ENCODE data around the gene UCN3.
"Not testable (repeated sequence)": the region's sequence is repeated elsewhere in the genome, so short reads cannot be mapped to it uniquely, and the experiment has no call there.

UCN3 gene

GRCh38 chr10:5410787-5411186 lies 46.0 kb downstream of the UCN3 start:
- not testable (repeated sequence) for H3K27ac Mint-ChIP-seq; H3K36me3 Mint-ChIP-seq (ENCODE audit: low read depth); H3K4me3 Mint-ChIP-seq; H3K9me3 Mint-ChIP-seq; H3K4me1 Mint-ChIP-seq (ENCODE audit: low read depth)
- peaks cover 34% of the 10 kb centered on the region for H3K27me3 Mint-ChIP-seq (ENCODE audit: low read depth)

DNA sequence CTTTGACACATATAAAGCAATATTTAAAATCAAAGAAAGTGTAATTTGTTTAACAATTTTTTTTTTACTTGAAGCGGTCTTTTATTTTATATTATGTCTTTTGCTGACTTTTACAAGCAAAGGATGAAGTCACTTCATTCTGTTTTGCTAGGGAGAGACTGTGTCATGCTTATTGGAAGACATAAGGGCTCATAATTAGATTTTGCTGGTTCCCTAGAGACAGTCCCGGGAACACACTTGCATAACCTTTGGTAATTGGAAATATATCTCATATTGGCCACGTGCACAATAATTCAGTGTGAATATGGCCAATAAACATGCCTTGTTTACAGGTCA lies 47.1 kb downstream of the UCN3 start:
- H3K27ac Mint-ChIP-seq, result peak overlapping the region; percentile 36
- no peaks in the 10 kb centered on the region for H3K9me3 Mint-ChIP-seq
- peaks cover 26% of the 10 kb centered on the region for H3K27me3 Mint-ChIP-seq (ENCODE audit: low read depth)
- no peaks in the 10 kb centered on the region for H3K36me3 Mint-ChIP-seq (ENCODE audit: low read depth)
- H3K4me1 Mint-ChIP-seq (ENCODE audit: low read depth), result peaks cover 4% of the 10 kb centered on the region
- H3K4me3 Mint-ChIP-seq, result no peak overlapping the region

DNA sequence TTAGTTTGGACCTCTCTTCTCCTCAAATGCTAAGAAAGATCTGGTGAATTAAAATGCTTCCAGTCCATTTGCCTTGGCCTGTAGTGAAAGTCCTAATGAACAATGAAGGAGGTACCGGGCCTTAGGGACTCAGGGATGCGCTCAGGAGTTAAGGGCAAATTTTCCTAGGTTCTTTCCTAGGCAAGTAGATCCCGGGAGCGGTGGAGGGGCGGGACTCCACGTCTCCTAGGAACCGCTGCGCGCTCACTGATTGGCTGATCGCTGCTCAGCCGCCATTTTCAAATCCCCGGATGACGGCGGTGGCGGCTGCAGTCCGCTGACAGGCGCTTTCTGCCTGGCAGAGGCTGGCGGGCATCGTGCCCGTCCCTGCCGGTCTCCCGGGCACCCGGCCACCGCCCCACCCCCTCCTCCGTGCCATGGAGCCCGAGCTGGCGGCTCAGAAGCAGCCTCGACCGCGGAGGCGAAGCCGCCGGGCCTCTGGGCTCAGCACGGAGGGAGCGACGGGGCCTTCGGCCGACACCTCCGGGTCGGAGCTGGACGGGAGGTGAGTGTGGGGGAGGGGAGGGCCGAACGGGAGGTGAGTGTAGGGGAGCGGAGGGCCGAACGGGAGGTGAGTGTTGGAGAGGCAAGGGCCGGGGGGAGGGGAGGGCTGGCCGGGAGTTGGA lies 47.6 kb downstream of the UCN3 start, which contains the start of gene NET1:
Gene NET1, plus strand, starts transcription at position 281 of the 665 bp plus-strand sequence. Its CDS starts 136 bp downstream, at position 417.
- Mint-ChIP-seq H3K27me3 (ENCODE audit: low read depth) (peaks cover 24% of the 10 kb centered on the region), H3K4me1 (ENCODE audit: low read depth) (peaks cover 4% of the 10 kb centered on the region), H3K9me3 (peaks cover 1% of the 10 kb centered on the region), H3K4me3 (no peak within 1 kb of the TSS), H3K36me3 (ENCODE audit: low read depth) (peaks cover 2% of the 10 kb centered on the region), H3K27ac (peak within 1 kb of the TSS; percentile 36)

GRCh38 chr10:5413012-5413938 lies 48.5 kb downstream of the UCN3 start:
- Mint-ChIP-seq H3K36me3 (ENCODE audit: low read depth) (peaks cover 9% of the 10 kb centered on the region), H3K9me3 (peaks cover 10% of the 10 kb centered on the region), H3K27me3 (ENCODE audit: low read depth) (peaks cover 19% of the 10 kb centered on the region), H3K4me3 (no peak overlapping the region), H3K4me1 (ENCODE audit: low read depth) (peaks cover 4% of the 10 kb centered on the region), H3K27ac (no peak overlapping the region)

GRCh38 chr10:5416981-5417380 lies 52.2 kb downstream of the UCN3 start:
- H3K27ac Mint-ChIP-seq, result no peak overlapping the region
- H3K4me3 Mint-ChIP-seq, result no peak overlapping the region
- H3K4me1 Mint-ChIP-seq (ENCODE audit: low read depth), result peaks cover 10% of the 10 kb centered on the region
- H3K27me3 Mint-ChIP-seq (ENCODE audit: low read depth), result no peaks in the 10 kb centered on the region
- peaks cover 29% of the 10 kb centered on the region for H3K9me3 Mint-ChIP-seq
- peaks cover 27% of the 10 kb centered on the region for H3K36me3 Mint-ChIP-seq (ENCODE audit: low read depth)

DNA sequence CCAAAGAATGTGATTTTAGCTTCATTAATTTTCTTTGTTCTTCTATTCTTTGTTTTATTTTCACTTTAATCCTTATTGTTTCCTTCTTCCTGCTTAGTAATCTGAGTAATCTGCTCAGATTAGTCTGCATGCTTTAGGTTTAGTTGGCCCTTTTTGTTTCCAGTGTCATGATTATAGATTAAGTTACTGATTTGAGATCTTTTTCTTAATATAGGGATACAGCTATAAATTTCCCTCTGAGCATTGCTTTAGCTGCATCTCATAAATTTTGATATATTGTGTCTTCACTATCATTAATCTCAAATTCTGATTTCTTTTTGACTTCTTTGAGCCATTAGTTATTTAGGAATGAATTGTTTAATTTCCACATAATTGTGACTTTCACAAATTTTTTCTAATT lies 53.8 kb downstream of the UCN3 start:
- Mint-ChIP-seq H3K27me3 (ENCODE audit: low read depth) (no peaks in the 10 kb centered on the region), H3K4me3 (no peak overlapping the region), H3K36me3 (ENCODE audit: low read depth) (peaks cover 27% of the 10 kb centered on the region), H3K9me3 (peaks cover 29% of the 10 kb centered on the region), H3K4me1 (ENCODE audit: low read depth) (peaks cover 7% of the 10 kb centered on the region), H3K27ac (no peak overlapping the region)

DNA sequence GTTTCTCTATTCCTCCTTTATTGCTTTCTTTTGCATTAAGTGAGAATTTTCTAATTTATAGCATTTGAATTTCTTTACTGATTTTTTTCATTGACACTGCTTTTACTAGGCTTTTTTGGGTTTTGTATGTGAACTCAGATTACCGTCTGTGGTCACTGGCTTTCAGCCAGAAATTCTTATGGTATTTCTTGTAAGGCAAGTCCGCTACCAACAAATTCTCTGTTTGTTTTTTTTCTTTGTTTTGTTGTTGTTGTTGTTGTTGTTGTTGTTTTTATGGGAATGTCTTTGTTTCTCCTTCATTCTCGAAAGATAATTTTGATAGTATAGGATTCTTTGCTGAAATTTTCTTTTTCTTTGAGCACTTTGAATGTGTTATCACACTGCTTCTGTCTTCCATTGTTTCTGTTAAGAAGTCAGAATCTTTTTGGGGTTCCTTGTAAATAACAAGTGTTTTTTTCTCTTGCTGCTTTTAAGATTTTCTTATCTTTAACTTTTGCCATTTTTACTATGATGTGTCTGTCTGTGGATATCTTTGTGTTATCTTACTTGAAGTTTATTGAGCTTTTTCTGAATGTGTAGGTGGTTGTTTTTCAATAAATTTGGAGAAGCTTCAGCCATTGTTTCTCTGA lies 54.8 kb downstream of the UCN3 start:
- Mint-ChIP-seq H3K4me3 (no peak overlapping the region), H3K9me3 (peaks cover 29% of the 10 kb centered on the region), H3K4me1 (ENCODE audit: low read depth) (peaks cover 7% of the 10 kb centered on the region), H3K27me3 (ENCODE audit: low read depth) (no peaks in the 10 kb centered on the region), H3K27ac (no peak overlapping the region), H3K36me3 (ENCODE audit: low read depth) (peaks cover 27% of the 10 kb centered on the region)

GRCh38 chr10:5423771-5424170 lies 59.0 kb downstream of the UCN3 start:
- peaks cover 7% of the 10 kb centered on the region for H3K4me1 Mint-ChIP-seq (ENCODE audit: low read depth)
- peaks cover 14% of the 10 kb centered on the region for H3K9me3 Mint-ChIP-seq
- H3K27ac Mint-ChIP-seq, result no peak overlapping the region
- H3K4me3 Mint-ChIP-seq, result no peak overlapping the region
- H3K36me3 Mint-ChIP-seq (ENCODE audit: low read depth), result peaks cover 23% of the 10 kb centered on the region
- no peaks in the 10 kb centered on the region for H3K27me3 Mint-ChIP-seq (ENCODE audit: low read depth)
